Astrocyte (in vitro differentiated cells and primary cell): ENCODE results near the gene POMZP3. TPM values are rescaled to one million over a fixed set of nuclear protein-coding genes. Genes with fewer than 3 reads are reported as not detected.
"Not testable (repeated sequence)": the region's sequence is repeated elsewhere in the genome, so short reads cannot be mapped to it uniquely, and the experiment has no call there.

Experiments used
- DNase-seq: peaks from one replicate; pipeline ENCODE4 v3.0.0-alpha.2; 2010; ENCODE audit warnings: low read depth
- FAIRE-seq: peaks from 2 replicates; lab custom pipeline; 2011; peaks lifted over from hg19 to GRCh38; lab: Jason Lieb, UNC
- H2AFZ ChIP-seq: 2 replicates; pipeline ENCODE4 v1.6.0; 2012; ENCODE audit warnings: low read depth, low read length, inconsistent platforms
- H3K27ac ChIP-seq: 2 replicates; pipeline ENCODE4 v1.5.1; 2011; ENCODE audit warnings: low read depth, low read length, inconsistent platforms
- H3K27me3 ChIP-seq: 2 replicates; pipeline ENCODE4 v1.6.0; 2011; ENCODE audit warnings: low read length, inconsistent platforms; ENCODE audit not compliant: insufficient read depth
- H3K36me3 ChIP-seq: 2 replicates; pipeline ENCODE4 v1.5.1; 2011; ENCODE audit warnings: low read length, inconsistent platforms; ENCODE audit not compliant: insufficient read depth
- H3K4me1 ChIP-seq: 2 replicates; pipeline ENCODE4 v1.5.1; 2011; ENCODE audit warnings: low read length, inconsistent platforms; ENCODE audit not compliant: insufficient read depth
- H3K4me2 ChIP-seq: 2 replicates; pipeline ENCODE4 v1.6.0; 2012; ENCODE audit warnings: low read length, inconsistent platforms
- H3K4me3 ChIP-seq: 2 replicates; pipeline ENCODE4 v1.5.1; 2011; ENCODE audit warnings: low read depth, mild to moderate bottlenecking, low read length, inconsistent platforms; ENCODE audit not compliant: insufficient read depth
- H3K79me2 ChIP-seq: 2 replicates; pipeline ENCODE4 v1.6.0; 2012; ENCODE audit warnings: mild to moderate bottlenecking, low read length, inconsistent platforms; ENCODE audit not compliant: insufficient read depth
- H3K9ac ChIP-seq: 2 replicates; pipeline ENCODE4 v1.6.0; 2012; ENCODE audit warnings: mild to moderate bottlenecking, low read length, inconsistent platforms
- H3K9me3 ChIP-seq: 2 replicates; pipeline ENCODE4 v1.5.1; 2012; ENCODE audit warnings: low read depth, mild to moderate bottlenecking, low read length, inconsistent platforms; ENCODE audit not compliant: insufficient read depth
- H4K20me1 ChIP-seq: 2 replicates; pipeline ENCODE4 v1.6.0; 2012; ENCODE audit warnings: low read length, inconsistent platforms; ENCODE audit not compliant: insufficient read depth
- H3K27ac Mint-ChIP-seq: one replicate; pipeline ENCODE4 v1.8.0; 2021; ENCODE audit warnings: mild to moderate bottlenecking, mixed read lengths; ENCODE audit not compliant: unreplicated experiment
- H3K27me3 Mint-ChIP-seq: one replicate; pipeline ENCODE4 v1.8.0; 2021; ENCODE audit warnings: low read depth, mixed read lengths; ENCODE audit not compliant: unreplicated experiment
- H3K36me3 Mint-ChIP-seq: one replicate; pipeline ENCODE4 v1.8.0; 2021; ENCODE audit warnings: low read depth, mixed read lengths; ENCODE audit not compliant: unreplicated experiment
- H3K4me1 Mint-ChIP-seq: one replicate; pipeline ENCODE4 v1.8.0; 2021; ENCODE audit warnings: low read depth, mixed read lengths; ENCODE audit not compliant: unreplicated experiment
- H3K4me3 Mint-ChIP-seq: one replicate; pipeline ENCODE4 v1.8.0; 2021; ENCODE audit warnings: mild to moderate bottlenecking, moderate library complexity, mixed read lengths; ENCODE audit not compliant: unreplicated experiment
- H3K9me3 Mint-ChIP-seq: one replicate; pipeline ENCODE4 v1.8.0; 2021; ENCODE audit warnings: mild to moderate bottlenecking, mixed read lengths; ENCODE audit not compliant: unreplicated experiment
- total RNA-seq: library from RNA; stranded (reverse); gene quantifications from 2 replicates; pipeline ENCODE4 v1.2.1, GENCODE V29; 2021

The POMZP3 gene
- total RNA-seq, 1 donor from 2014 or later, result 10.1 TPM

DNA sequence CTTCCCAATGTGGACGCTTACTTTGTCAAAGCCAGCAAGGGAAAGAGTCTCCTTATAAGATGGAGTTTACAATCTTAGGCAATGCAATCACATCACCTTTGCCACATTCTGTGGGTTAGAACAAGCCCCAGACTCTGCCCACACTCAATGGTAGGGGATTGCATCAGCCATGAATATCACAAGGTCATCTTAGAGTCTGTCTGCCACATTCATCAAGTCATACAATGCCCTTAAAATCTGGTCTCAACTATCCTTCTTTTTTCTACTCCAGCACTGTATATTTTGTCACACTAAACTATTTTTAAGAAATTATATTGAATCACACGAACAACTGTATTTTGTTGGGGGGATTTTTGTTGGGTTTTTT lies 27.0 kb downstream of the POMZP3 start:
- H3K36me3 ChIP-seq, H3K27me3 Mint-ChIP-seq, H3K36me3 Mint-ChIP-seq, H3K4me3 Mint-ChIP-seq, H3K4me2 ChIP-seq, H3K9me3 Mint-ChIP-seq, H3K9ac ChIP-seq, H3K27ac ChIP-seq, H3K79me2 ChIP-seq, H2AFZ ChIP-seq, H3K4me1 ChIP-seq, H4K20me1 ChIP-seq, H3K27me3 ChIP-seq, H3K9me3 ChIP-seq, DNase-seq, FAIRE-seq, H3K4me3 ChIP-seq: not testable (repeated sequence)
- Mint-ChIP-seq H3K27ac (peak overlapping the region; percentile 85), H3K4me1 (peaks cover 13% of the 10 kb centered on the region)

DNA sequence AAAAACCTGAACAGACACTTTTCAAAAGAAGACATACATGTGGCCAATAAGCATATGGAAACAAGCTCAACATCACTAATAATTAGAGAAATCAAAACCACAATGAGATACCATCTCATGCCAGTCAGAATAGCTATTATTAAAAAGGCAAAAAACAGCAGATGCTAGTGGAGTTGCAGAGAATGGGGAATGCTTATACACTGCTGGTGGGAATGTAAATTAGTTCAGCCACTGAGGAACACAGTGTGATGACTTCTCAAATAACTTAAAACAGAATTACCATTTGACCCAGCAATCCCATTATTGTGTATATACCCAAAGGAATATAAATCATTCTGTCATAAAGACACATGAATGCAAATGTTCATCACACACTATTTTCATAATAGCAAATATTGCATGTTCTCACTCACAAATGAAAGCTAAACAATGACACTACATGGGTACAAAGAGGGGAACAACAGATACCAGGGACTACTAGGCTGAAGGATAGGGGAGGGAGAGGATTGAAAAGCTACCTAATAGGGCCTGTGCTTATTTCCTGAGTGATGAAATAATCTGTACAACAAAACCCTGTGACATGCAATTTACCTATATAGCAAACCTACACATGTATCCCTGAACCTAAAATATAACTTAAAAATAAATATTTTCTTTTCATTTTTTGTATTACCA lies 28.4 kb downstream of the POMZP3 start:
- not testable (repeated sequence) for H3K79me2 ChIP-seq, FAIRE-seq, H3K36me3 ChIP-seq, H3K27me3 Mint-ChIP-seq, H3K27me3 ChIP-seq, H3K9me3 ChIP-seq, H3K4me3 Mint-ChIP-seq, H3K4me1 ChIP-seq, H3K9me3 Mint-ChIP-seq, H3K4me2 ChIP-seq, H3K9ac ChIP-seq, H4K20me1 ChIP-seq, H3K36me3 Mint-ChIP-seq, H3K27ac Mint-ChIP-seq, H3K4me3 ChIP-seq, H2AFZ ChIP-seq, H3K27ac ChIP-seq, DNase-seq
- H3K4me1 Mint-ChIP-seq, result peaks cover 13% of the 10 kb centered on the region

DNA sequence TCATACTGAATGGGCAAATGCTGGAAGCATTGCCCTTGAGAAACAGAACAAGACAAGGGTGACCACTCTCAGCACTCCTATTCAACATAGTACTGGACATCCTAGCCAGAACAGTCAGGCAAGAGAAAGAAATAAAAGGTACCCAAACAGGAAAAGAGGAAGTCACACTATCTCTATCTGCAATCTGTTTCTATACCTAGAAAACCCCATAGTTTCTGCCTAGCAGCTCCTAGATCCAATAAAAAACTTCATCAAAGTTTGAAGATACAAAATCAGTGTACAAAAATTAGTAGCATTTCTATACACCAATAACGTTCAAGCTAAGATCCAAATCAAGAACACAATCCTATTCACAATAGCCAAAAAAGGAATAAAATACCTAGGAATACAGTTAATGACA lies 29.8 kb downstream of the POMZP3 start:
- H3K36me3 Mint-ChIP-seq, H3K27ac ChIP-seq, H3K79me2 ChIP-seq, H3K27me3 Mint-ChIP-seq, H3K9me3 ChIP-seq, H3K4me2 ChIP-seq, H3K4me1 ChIP-seq, H3K36me3 ChIP-seq, H3K9ac ChIP-seq, H4K20me1 ChIP-seq, FAIRE-seq, H3K9me3 Mint-ChIP-seq, H3K27me3 ChIP-seq, H3K4me3 ChIP-seq, H2AFZ ChIP-seq, H3K4me3 Mint-ChIP-seq, DNase-seq, H3K27ac Mint-ChIP-seq: not testable (repeated sequence)
- H3K4me1 Mint-ChIP-seq, result peaks cover 13% of the 10 kb centered on the region

DNA sequence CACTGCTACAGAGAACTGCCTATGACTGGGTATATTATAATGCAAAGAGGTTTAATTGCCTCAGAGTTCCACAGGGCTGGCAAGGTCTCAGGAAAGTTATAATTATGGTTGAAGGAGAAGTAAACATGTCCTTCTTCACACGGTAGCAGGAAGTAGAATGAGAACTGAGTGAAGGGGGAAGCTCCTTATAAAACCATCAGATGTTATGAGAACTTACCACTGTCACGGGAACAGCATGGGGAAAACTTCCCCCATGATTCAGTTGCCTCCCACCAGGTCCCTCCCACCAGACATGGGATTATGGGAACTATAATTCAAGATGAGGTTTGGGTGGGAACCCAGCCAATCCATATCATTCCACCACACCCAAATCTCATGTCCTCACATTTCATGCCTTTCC lies 34.4 kb downstream of the POMZP3 start:
- not testable (repeated sequence) for H3K4me2 ChIP-seq, H3K4me1 Mint-ChIP-seq, H3K4me3 Mint-ChIP-seq, H3K27me3 Mint-ChIP-seq, H3K9me3 Mint-ChIP-seq, H3K27ac ChIP-seq, H3K9ac ChIP-seq, H3K36me3 Mint-ChIP-seq, H2AFZ ChIP-seq, H3K27me3 ChIP-seq, FAIRE-seq, H3K9me3 ChIP-seq, H3K36me3 ChIP-seq, H3K27ac Mint-ChIP-seq, H3K79me2 ChIP-seq, H3K4me1 ChIP-seq, H3K4me3 ChIP-seq, DNase-seq, H4K20me1 ChIP-seq

DNA sequence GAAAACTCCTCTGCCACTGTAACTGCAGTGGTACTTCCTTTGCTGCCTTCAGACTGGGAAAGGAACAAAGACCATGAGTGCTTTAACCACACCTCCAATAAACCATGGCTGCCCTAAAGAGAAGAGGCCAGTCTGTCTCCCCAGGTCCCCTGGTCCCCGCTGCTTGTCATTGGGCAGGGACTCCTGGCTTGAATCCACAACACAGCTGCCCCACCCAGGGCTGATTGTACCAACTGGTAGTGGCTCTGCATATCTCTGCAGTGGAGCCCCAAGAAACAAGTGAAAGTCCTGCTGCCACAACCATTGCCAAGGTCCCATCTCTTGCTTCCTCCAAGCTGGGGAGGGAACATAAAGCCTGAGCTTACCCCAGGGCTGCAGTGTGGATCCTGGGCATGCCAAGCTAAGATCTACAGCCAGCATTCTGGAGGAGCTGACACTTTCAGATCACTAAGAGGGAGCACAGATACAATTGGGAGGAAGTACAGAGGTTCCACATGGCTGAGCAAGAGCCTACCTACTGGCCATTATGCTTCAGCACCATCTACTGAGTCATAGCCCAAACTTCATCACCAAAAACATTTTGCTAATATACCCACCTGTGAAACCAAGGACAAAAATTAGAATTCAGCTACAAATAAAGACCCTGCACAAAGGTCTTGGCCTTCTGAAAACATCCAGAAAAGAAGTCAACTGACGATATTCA lies 35.3 kb downstream of the POMZP3 start:
- FAIRE-seq, DNase-seq, H4K20me1 ChIP-seq, H3K9me3 ChIP-seq, H3K27me3 ChIP-seq, H3K27ac ChIP-seq, H3K36me3 ChIP-seq, H3K27ac Mint-ChIP-seq, H3K27me3 Mint-ChIP-seq, H2AFZ ChIP-seq, H3K9ac ChIP-seq, H3K4me3 Mint-ChIP-seq, H3K9me3 Mint-ChIP-seq, H3K4me2 ChIP-seq, H3K36me3 Mint-ChIP-seq, H3K4me3 ChIP-seq, H3K4me1 ChIP-seq: not testable (repeated sequence)
- peaks cover 16% of the 10 kb centered on the region for H3K79me2 ChIP-seq
- H3K4me1 Mint-ChIP-seq, result peaks cover 11% of the 10 kb centered on the region

DNA sequence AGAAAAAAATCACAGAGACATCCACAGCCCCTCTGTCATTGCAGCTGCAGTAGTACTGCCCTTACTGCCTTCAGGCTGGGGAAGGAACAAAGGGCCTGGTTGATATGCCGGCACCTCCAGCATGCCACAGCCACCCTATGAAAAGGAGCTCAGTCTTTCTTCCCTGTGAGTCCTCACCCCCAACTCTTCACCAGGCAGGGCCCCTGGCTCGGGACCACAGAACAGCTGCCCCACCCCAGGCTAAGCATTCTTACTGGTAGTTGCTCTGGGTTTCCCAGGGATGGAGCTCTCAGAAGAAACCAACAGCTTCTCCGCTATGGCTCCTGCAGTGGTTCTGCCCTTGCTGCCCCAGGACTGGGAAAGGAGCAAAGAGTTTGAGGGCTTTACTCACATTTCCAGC lies 36.0 kb downstream of the POMZP3 start:
- Histone ChIP-seq H3K79me2 (peaks cover 23% of the 10 kb centered on the region), H3K4me1 (peaks cover 12% of the 10 kb centered on the region)
- not testable (repeated sequence) for H3K9me3 ChIP-seq, H3K27ac ChIP-seq, H3K27ac Mint-ChIP-seq, H3K27me3 Mint-ChIP-seq, DNase-seq, H3K36me3 ChIP-seq, H2AFZ ChIP-seq, H3K9me3 Mint-ChIP-seq, H4K20me1 ChIP-seq, FAIRE-seq, H3K4me3 Mint-ChIP-seq, H3K36me3 Mint-ChIP-seq, H3K9ac ChIP-seq, H3K4me2 ChIP-seq, H3K27me3 ChIP-seq, H3K4me3 ChIP-seq
- H3K4me1 Mint-ChIP-seq, result peaks cover 13% of the 10 kb centered on the region
